Lung microvascular endothelial cell (primary cell): ENCODE data around the gene ITLN2. TPM values are rescaled to one million over a fixed set of nuclear protein-coding genes. Genes with fewer than 3 reads are reported as not detected.
"Not testable (repeated sequence)": the region's sequence is repeated elsewhere in the genome, so short reads cannot be mapped to it uniquely, and the experiment has no call there.

ENCODE experiments used
- DNase-seq, 2 donors: peaks; one replicate each; pipeline versions ENCODE4 v3.0.0 to v3.0.0-alpha.2; 2010; ENCODE audit warnings: low read depth in 2 of 2
- total RNA-seq: library from RNA; depleted of rRNA; stranded (reverse); fragments of >200 nt; gene quantifications from 2 replicates; pipeline ENCODE4 v1.2.1, GENCODE V29; 2014

Gene ITLN2
- total RNA-seq, 1 donor from 2014 or later, result not detected

DNA sequence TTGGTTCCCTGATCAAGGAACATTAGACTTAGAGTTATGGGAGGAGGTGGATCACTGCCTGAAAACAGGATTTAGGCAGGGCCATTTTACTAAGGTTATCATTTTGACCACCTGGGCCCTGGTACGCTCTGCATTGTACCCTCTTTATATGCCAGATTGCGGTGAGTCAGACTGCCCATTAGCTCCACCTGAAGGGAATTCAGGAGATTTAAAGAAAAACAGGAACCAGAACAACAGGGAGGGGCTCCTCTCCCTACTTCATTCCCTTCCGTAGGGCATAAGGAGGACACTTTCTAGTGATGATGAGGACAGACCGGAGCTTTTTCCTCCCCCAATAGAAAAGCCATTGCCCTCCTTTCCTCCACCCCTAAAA, 49.0 kb downstream of the ITLN2 start:
- DNase-seq, result no peak

DNA sequence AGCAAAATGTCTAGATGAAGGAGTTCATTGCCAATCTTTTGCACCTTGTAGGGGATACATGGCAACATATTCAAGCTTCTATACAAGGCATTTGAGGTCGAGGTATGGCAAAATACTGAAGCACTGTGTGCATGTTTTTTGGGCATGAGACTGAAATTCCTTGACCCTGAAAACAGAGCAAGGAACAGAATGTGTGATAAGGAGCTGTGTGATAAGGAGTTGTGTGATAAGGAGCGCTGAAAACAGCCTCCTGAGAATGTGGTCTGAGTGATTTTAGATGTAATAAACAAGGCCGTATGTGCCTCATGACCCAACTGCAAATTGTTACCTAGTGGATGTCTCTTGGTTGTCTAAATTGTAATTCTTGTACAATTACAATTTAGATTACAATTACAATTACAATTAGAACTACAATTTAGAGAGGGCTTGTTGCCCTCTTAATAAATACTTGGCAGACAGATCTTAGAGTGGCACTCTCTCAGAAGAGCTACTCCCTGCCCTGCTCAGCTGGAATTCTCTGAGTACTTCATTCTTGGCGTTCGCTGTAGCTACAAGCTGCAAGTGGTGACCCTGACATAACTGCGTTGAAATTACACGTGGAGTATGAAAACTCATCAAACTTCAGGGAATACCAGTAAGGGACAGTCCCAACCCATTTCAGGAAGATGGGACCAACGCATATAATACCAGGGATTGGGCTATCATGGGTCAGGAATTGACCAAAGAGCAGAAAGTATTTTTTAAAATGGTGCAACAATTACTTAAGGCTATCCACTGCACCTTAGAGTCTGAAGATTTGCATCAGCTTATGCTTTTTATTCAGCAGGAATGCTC, 49.6 kb downstream of the ITLN2 start:
- no peak for DNase-seq

DNA sequence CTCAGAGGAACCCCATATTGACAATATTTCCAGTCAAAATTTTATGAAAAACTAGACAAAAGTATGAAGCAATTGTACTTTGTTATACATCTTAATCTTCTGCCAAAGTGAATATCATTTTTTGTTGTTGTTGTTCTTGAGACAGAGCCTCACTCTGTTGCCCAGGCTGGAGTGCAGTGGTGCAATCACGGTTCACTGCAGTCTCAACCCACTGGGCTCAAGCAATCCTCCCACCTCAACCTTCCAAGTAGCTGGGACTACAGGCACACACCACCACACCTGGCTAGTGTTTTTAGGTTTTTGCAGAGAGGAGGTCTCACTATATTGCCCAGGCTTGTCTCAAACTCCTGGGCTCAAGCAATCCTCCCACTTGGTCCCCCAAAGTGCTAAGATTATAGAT, 52.4 kb downstream of the ITLN2 start:
- DNase-seq, result not testable (repeated sequence)

DNA sequence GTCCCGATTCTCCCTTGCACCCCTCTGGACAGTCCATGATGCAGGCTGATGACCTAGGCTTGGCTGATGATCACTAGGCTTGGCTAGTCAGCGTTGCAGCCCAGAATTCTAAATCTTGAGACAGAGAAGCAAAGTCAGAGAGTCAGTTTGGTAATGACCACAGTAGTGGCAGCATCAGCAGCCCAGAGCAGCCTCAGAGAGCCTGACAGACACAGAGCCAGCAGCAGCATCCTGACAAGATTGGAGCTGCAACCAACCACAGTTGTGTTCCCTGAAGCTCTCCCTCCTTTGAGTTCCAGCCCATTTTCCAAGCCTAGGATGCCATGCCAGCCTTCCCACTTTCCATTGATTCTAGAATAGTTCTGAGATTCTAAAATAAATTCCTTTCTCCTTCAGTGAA, 52.8 kb downstream of the ITLN2 start:
- DNase-seq, result no peak

DNA sequence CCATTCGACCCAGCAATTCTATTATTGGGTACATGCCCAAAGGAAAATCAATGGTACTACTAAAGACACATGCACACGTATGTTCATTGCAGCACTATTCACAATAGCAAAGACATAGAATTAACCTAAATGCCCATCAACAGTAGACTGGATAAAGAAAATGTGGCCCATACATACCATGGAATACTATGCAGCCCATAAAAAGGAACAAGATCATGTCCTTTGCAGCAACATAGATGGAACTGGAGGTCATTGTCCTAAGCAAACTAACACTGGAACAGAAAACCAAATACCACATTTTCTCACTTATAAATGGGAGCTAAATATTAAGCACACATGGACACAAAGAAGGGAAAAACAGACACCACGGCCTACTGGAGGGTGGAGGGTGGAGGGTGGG, 53.9 kb downstream of the ITLN2 start:
- DNase-seq, result not testable (repeated sequence)

Other genes with a start within 250 kb of the ITLN2 start
- not detected in 2 replicates for gene CD48, start 243.0 kb downstream of the ITLN2 start, total RNA-seq
- gene SLAMF7, start 215.6 kb downstream of the ITLN2 start, total RNA-seq, result not detected in 2 replicates
- not detected in 2 replicates for gene LY9, start 158.6 kb downstream of the ITLN2 start, total RNA-seq
- gene CD244, start 91.9 kb downstream of the ITLN2 start, total RNA-seq, result not detected in 2 replicates
- not detected in 2 replicates for gene ITLN1, start 69.6 kb downstream of the ITLN2 start, total RNA-seq
- gene F11R, start 66.3 kb upstream of the ITLN2 start, total RNA-seq, result 49.3 and 150 TPM in 2 replicates
- 1.7 and 7.1 TPM in 2 replicates for gene TSTD1, start 84.2 kb upstream of the ITLN2 start, total RNA-seq
- gene USF1, start 91.2 kb upstream of the ITLN2 start, total RNA-seq, result 83.0 and 105 TPM in 2 replicates
- not detected in 2 replicates for gene ARHGAP30, start 115.1 kb upstream of the ITLN2 start, total RNA-seq
- gene NECTIN4, start 134.7 kb upstream of the ITLN2 start, total RNA-seq, result 0.44 TPM in 1 of 2 replicates, not detected in the other
- gene KLHDC9, start 143.6 kb upstream of the ITLN2 start, total RNA-seq, result 0.65 and 0.99 TPM in 2 replicates
- 22.9 and 36.3 TPM in 2 replicates for gene PFDN2, start 163.2 kb upstream of the ITLN2 start, total RNA-seq
- gene NIT1, start 163.3 kb upstream of the ITLN2 start, total RNA-seq, result 9.6 and 13.1 TPM in 2 replicates
- 23.1 and 31.9 TPM in 2 replicates for gene DEDD, start 177.9 kb upstream of the ITLN2 start, total RNA-seq
- 111 and 133 TPM in 2 replicates for gene UFC1, start 199.2 kb upstream of the ITLN2 start, total RNA-seq
- gene USP21, start 204.7 kb upstream of the ITLN2 start, total RNA-seq, result 2.8 and 4.6 TPM in 2 replicates
- 13.3 and 16.1 TPM in 2 replicates for gene PPOX, start 211.6 kb upstream of the ITLN2 start, total RNA-seq
- 17.4 and 26.8 TPM in 2 replicates for gene B4GALT3, start 222.7 kb upstream of the ITLN2 start, total RNA-seq
- gene ADAMTS4, start 244.2 kb upstream of the ITLN2 start, total RNA-seq, result 7.1 and 9.2 TPM in 2 replicates
- gene NDUFS2, start 247.6 kb upstream of the ITLN2 start, total RNA-seq, result 130 and 147 TPM in 2 replicates